ENCODE measurements around the gene SPTBN1.

The SPTBN1 gene

GRCh38 chr2:54638103-54638502, 182.0 kb downstream of the SPTBN1 start:
- no peak for DNase-seq

DNA sequence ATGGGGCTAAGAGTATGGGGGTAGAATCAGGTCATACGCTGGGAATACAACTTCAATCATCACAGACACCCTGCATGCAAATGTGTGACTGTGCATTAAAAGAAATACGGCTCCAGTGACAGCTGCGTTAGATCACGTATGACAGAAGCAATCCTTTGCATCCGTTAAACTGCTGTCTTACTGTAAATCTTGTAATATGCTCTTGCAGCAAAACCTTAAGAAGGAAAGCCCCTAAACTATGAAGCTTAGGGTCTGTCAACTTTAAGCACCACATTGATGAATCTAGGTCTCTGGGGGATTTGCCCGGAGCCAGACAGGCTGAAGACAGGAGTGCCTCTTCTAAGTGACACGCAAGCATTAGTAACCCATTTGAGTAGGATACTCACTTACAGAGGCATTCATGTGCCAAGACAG, 182.7 kb downstream of the SPTBN1 start:
- DNase-seq: no peak

GRCh38 chr2:54639609-54640008, 183.5 kb downstream of the SPTBN1 start:
- DNase-seq: no peak

GRCh38 chr2:54640834-54641540, 184.9 kb downstream of the SPTBN1 start:
- DNase-seq: no peak

DNA sequence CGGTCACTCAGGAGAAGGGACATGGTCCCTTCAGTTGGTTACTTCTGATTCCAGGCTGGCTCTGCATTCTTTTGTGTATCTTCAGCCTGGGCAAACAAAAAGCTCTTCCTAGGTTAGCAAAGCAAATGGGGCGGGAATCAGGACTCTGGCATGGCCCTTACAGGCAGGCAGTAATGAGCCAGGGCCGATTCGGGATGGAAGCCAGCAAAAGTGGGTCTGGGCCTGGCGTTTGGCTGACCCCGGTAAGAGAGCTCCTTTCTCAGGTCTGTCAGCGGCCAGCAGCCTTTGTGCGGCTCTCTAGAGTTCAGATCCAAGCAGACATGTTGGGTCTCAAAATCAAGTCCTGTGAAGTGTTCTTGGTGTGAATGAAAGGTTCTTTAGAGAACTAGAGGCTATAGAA, 185.9 kb downstream of the SPTBN1 start:
- no peak for DNase-seq

DNA sequence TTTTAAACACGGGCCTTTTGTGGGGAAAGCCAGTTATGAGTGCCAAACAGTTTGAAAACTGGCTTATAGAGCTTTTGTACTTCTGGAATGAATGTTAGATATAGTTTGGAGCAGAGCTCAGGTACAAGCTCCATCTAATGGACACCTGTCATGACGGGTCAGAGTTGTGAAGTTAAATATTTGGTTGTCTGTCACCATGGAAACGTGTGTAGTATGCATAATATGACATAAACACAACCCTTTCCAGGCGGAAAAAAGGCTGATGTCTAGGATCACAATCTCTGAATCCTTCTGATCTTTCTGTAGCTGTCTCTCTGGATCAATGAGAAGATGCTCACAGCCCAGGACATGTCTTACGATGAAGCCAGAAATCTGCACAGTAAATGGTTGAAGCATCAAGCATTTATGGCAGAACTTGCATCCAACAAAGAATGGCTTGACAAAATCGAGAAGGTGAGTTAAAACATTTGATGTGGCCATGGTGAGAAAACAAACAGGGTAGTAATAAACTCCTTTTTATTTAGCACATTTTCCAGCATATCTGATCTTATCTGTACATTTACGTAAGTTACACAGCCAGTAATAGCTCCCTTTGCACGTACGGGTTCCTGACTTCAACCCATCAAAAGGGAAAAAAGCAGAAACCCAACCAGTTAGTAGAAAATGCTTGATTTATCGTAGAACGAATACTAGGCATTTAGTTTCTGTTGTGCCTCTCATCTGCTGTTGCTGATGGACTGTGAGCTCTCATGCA, 186.7 kb downstream of the SPTBN1 start:
- no peak for DNase-seq

DNA sequence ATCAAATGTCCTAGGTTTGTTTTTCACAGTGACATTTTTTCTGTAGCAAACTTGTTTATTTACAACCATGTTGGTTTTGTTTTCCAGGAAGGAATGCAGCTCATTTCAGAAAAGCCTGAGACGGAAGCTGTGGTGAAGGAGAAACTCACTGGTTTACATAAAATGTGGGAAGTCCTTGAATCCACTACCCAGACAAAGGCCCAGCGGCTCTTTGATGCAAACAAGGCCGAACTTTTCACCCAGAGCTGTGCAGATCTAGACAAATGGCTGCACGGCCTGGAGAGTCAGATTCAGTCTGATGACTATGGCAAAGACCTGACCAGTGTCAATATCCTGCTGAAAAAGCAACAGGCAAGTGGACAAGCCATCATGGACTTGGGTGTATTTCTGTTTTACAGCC, 188.1 kb downstream of the SPTBN1 start:
- no peak for DNase-seq

- no peak for DNase-seq
These were observed 190.2 kb downstream of the SPTBN1 start for GRCh38 chr2:54646170-54646927.

DNA sequence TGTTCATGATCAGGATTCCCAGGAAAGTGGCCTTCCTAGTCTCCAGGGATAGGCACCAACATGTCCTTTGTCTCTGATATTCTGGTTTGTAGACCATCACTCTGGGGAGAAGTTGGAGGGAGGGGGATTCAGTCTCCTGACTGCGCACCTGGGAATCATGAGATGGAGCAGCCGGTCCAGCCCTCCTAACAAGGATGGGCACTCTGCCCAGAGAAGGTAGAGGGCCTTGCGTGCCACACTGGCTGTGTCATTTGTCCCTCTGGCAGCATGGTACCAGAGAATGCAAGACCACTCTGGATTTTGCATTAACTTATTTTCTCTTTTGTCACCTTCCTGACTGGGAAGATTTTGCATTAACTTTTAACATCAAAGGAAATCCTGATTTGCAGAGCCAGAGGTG, 192.1 kb downstream of the SPTBN1 start:
- no peak for DNase-seq

DNA sequence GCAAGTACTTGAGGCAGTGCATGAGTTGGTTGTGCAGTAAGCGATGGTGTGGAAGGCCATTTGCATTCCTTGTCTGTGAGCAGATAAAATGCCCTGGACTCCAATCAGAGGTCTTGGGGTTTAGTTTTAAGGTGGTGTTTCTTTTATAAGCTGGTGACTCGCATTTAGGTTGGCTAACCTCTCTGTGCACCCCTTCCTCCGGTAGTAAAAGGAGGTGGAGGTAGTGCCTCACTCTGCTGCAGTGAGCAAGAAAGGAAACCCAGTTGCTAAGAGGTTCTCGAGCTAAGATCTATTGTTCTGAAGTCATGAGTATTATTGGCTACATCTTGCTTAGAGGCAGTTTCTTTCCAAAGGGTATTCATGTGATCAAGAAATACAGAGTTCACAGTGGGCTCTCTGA, 193.1 kb downstream of the SPTBN1 start:
- DNase-seq: no peak

DNA sequence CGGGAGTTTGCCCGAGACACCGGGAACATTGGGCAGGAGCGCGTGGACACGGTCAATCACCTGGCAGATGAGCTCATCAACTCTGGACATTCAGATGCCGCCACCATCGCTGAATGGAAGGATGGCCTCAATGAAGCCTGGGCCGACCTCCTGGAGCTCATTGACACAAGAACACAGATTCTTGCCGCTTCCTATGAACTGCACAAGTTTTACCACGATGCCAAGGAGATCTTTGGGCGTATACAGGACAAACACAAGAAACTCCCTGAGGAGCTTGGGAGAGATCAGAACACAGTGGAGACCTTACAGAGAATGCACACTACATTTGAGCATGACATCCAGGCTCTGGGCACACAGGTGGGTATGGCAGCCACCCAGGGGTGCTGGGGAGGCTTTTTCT, 193.5 kb downstream of the SPTBN1 start:
- DNase-seq: no peak

DNA sequence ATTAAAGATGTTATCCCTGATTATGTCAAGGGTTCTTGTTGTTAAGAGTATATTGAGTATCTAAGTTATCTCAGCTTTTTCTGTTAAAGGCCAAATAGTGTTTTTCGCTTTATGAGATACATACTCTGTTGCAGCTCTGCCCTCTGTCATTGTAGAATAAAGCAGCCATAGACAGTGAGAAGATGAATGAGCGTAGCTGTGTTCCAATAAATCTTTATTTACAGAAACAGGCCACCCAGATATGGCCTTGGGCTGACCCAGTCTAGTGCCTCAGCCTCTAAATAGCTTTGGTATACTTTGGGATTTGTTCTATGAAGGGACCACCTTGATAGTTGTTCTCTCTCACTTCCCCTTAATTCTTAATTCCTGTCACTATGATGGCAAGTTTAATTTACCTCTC, 194.5 kb downstream of the SPTBN1 start:
- no peak for DNase-seq

DNA sequence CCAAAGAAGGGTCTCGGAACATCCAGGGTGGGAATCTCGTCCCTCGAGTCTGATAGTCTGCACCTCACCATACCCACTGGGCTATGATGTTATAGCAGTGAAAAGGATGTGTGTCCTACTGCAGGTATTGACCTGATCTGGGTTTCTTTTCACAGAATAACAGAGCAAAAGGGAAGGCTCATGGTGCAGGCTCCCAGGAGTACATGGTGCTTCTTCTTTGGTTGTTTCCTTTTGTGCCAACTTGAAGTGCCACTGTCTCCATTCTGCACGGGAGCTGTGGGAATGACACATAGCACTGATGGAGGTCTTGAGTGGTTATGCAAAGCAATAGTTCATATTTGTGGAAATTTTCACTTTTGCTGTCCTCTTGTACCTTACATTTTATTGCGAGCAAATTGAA, 195.2 kb downstream of the SPTBN1 start:
- DNase-seq: no peak

DNA sequence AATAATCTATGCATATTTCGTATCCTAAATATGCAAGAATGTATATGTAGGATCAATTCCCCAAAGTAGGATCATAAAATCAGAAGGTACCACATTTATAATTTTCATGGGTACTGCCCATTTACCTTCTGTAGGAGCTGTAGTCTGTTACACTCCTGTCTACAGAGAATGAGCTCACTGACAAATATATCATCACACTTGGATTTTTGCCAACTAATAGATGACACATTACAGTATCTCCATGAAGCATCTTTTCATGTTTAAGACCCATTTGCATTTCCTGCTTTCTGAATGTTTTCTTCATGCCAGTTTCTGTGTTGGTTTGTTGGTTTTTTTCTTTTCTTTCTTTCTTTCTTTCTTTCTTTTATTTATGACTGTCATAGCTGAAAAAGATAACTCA, 196.4 kb downstream of the SPTBN1 start:
- no peak for DNase-seq

DNA sequence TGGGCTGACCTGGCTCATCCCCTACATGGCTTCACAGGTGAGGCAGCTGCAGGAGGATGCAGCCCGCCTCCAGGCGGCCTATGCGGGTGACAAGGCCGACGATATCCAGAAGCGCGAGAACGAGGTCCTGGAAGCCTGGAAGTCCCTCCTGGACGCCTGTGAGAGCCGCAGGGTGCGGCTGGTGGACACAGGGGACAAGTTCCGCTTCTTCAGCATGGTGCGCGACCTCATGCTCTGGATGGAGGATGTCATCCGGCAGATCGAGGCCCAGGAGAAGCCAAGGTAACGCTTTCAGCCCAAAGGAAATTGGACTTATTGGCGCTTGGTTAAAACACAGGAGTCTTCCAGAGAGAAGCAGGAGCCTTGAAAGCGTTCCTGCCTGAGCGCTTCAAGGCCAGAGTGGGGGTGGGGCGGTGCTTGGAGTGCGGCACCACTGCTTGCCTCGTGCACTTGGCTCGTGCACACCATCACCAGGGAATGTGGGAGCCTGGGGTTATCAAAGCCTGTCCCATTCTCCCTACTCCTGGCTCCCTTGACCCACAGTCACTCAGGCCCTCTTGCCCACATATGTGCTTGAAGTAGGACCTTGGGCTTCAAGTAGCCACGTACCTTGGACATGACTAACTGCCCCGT, 197.6 kb downstream of the SPTBN1 start:
- DNase-seq: no peak

DNA sequence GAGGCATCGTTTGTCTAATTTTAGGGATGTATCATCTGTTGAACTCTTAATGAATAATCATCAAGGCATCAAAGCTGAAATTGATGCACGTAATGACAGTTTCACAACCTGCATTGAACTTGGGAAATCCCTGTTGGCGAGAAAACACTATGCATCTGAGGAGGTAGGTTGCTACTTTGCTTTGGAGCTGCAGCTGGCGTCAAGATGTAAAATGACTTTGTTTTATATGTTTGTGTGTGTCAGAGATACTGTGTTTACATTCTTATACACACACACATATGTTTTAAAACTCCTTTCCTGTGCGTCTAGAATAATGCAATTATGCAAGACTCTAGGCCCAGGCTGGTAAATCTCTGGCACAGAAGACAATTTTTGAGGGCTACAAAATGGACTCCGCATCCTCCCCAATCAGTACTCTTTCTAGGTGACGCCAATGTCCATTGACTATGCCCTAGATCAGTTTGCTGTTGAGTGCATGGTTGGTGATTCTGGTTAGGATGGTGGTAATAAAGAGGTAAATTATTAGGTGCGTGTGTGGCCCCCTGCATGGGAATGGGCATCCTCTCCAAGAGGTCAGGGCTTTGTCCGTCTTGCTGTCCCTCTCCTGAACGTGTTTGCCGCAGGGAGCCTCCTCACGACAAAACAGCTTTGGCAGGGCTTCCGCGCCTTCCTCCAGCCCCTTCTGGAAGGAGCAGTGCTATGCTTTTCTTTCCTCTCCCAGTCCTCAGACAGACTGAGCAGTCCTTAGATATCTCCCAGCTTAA, 199.1 kb downstream of the SPTBN1 start:
- no peak for DNase-seq

DNA sequence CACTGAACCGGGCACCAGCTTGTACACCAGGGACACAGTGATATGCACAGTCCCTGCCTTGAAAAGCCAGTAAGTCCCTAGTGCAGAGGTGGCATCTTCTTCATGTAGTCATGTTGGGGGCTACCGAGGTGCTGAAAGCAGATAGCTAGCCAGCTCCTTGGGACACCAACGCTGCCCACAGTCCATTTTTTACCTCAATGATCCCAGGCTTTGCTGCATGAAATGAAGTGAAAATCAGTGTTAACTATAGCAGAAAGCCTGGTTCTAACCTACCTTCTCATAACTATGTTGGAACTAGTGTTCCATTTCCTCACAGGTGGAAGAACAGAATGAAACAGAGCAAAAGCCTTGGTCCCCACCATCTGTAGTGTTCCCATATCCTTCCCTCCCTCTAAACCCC, 200.7 kb downstream of the SPTBN1 start:
- no peak for DNase-seq

GRCh38 chr2:54657664-54658083, 201.5 kb downstream of the SPTBN1 start:
- peak; percentile 35 for DNase-seq

DNA sequence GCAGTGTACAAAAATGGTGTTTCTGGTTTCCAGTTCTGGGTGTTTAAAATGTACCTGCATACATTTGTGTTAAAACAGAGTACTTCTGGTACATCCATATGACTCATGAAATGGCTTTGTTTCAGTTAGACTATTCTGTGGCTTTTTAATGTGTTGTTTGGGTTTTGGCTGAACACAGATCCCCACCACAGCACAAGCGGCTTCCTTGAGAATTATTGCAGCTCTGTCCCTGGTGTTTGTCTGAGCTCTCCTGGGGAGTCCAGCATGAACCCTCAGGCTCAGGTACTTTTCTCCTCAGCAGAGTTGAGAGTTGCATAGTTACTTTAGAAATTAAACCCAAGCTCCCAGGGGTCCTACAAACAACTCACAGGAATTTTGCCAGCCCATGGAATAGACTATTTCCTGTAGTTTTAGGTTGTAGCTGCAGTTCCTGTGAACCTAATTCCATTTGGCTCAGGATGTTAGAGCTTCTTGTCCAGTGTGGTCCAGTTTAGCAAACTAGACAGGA, 202.5 kb downstream of the SPTBN1 start:
- DNase-seq: no peak

GRCh38 chr2:54659527-54659926, 203.4 kb downstream of the SPTBN1 start:
- DNase-seq: no peak

GRCh38 chr2:54660752-54661151, 204.6 kb downstream of the SPTBN1 start:
- DNase-seq: no peak

DNA sequence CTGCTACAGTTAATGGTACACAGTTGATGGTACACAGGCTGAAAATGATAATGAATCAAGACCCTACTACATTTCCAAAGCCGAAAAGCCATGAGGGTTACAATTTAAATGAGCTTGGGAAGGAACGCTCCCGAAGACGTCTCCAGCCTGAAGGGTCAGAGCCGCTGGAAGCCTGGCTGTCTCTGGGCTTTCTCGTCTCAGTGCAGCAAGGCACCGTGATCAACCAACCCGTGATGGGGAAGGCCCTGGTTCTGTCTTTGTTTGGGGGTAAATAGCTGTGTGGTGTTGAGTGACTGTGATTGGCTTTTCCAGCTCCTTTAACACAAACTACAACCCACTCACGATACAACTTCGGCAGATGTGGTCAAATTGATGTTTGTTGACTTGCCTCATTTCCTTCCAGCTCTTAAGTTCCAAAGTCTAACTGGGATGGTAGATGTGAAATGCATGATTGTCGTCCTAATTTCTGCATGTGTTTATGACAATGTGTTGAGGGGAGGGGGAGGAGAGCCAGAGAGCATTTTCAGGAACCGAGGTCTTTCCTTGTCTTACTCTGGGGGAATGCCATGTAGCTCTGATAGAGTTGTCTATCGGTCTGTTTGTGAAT, 207.4 kb downstream of the SPTBN1 start:
- no peak for DNase-seq

Data from NCI-H774 (cell line).